GM12878 (cell line): Measurements from ENCODE around the gene PRRC1. TPM values are rescaled to one million over a fixed set of nuclear protein-coding genes. Genes with fewer than 3 reads are reported as not detected.
A peak's percentile ranks its signal among the peaks of the same experiment; 100 is the strongest.

ENCODE experiments used
- CHD1 ChIP-seq: IDR thresholded peaks from 2 replicates; pipeline ENCODE4 v1.6.1; 2012; ENCODE audit warnings: low read depth, low read length, improper control_type of control experiment
- EZH2 ChIP-seq: IDR thresholded peaks from 2 replicates; pipeline ENCODE4 v1.6.1; 2012; ENCODE audit warnings: low read depth, mild to moderate bottlenecking, control low read depth, inconsistent platforms, low read length, borderline replicate concordance; ENCODE audit not compliant: control insufficient read depth
- MTA2 ChIP-seq: fragments of 450-650 bp; IDR thresholded peaks from 2 replicates; pipeline ENCODE4 v1.6.1; 2016; ENCODE audit warnings: low read depth, mild to moderate bottlenecking, moderate library complexity
- MYB ChIP-seq: fragments of 150-350 bp; IDR thresholded peaks from 2 replicates; pipeline ENCODE4 v1.6.1; 2014; ENCODE audit warnings: mild to moderate bottlenecking, low read depth, low read length, borderline replicate concordance
- NBN ChIP-seq: fragments of 450-650 bp; IDR thresholded peaks from 2 replicates; pipeline ENCODE4 v1.6.1; 2016
- NRF1 ChIP-seq: conservative IDR thresholded peaks from 2 replicates; pipeline ENCODE4 v1.6.1; 2011; ENCODE audit warnings: mild to moderate bottlenecking, low read depth, low read length, improper control_type of control experiment
- PAX5 ChIP-seq: IDR thresholded peaks from 2 replicates; pipeline ENCODE4 v1.6.1; 2011; ENCODE audit warnings: low read depth, low read length, borderline replicate concordance
- POLR2AphosphoS5 ChIP-seq: IDR thresholded peaks from 2 replicates; pipeline ENCODE4 v1.6.1; 2011; ENCODE audit warnings: mild to moderate bottlenecking, low read length, inconsistent platforms
- SPI1 ChIP-seq: IDR thresholded peaks from 2 replicates; pipeline ENCODE4 v1.6.1; 2011; ENCODE audit warnings: low read depth, mild to moderate bottlenecking, low read length, moderate library complexity, borderline replicate concordance; ENCODE audit not compliant: insufficient read depth
- SREBF2 ChIP-seq: IDR thresholded peaks from 2 replicates; pipeline ENCODE4 v1.6.1; 2012; ENCODE audit warnings: mild to moderate bottlenecking, low read length
- STAT1 ChIP-seq: fragments of 450-650 bp; conservative IDR thresholded peaks from 2 replicates; pipeline ENCODE4 v1.6.1; 2014; ENCODE audit warnings: antibody characterized with exemption, mild to moderate bottlenecking
- TAF1 ChIP-seq: IDR thresholded peaks from 2 replicates; pipeline ENCODE4 v1.6.1; 2011; ENCODE audit warnings: mild to moderate bottlenecking, low read depth, low read length, borderline replicate concordance
- ZNF622 ChIP-seq: fragments of 450-650 bp; IDR thresholded peaks from 2 replicates; pipeline ENCODE4 v1.6.1; 2017; ENCODE audit warnings: mild to moderate bottlenecking, inconsistent platforms
- polyA plus RNA-seq, 11 experiments: library from polyadenylated mRNA; depleted of rRNA in 4 of 11; unstranded in 6 of 11; stranded (reverse) in 5 of 11; fragments of >200 nt; fragmentation: Nextera tagmentation in 4 of 11; fragmentation: Illumina TruSeq in 1 of 11; extraction: Ambion mirVana in 4 of 11; extraction: Trizol in 1 of 11; gene quantifications; 1 replicate in 1 of 11; 2 replicates in 10 of 11; pipeline versions ENCODE4 v1.2.1 to v1.2.3, GENCODE V29; 2011 to 2016; ENCODE audit warnings: inconsistent platforms in 2 of 11, missing spikeins in 2 of 11, low read depth in 1 of 11
- total RNA-seq, 4 experiments: library from RNA; depleted of rRNA in 3 of 4; stranded (reverse); fragments of >200 nt in 3 of 4; fragmentation: Illumina TruSeq in 1 of 4; extraction: Trizol in 1 of 4; gene quantifications; 2 replicates each; pipeline versions ENCODE4 v1.2.1 to v1.2.3, GENCODE V29; 2013 to 2021
- TF ChIP-seq, protein P1 (sequence below): fragments of 450-650 bp; IDR thresholded peaks from 2 replicates; pipeline ENCODE4 v1.6.1; 2017; ENCODE audit warnings: mild to moderate bottlenecking, moderate library complexity
- TF ChIP-seq, protein P2 (sequence below): IDR thresholded peaks from 2 replicates; pipeline ENCODE4 v1.6.1; 2012; ENCODE audit warnings: mild to moderate bottlenecking, low read depth, low read length
- TF ChIP-seq, protein P3 (sequence below): fragments of 450-650 bp; IDR thresholded peaks from 2 replicates; pipeline ENCODE4 v1.6.1; 2014; ENCODE audit warnings: mild to moderate bottlenecking
- TF ChIP-seq, protein P4 (sequence below): IDR thresholded peaks from 2 replicates; pipeline ENCODE4 v1.6.1; 2011; ENCODE audit warnings: borderline replicate concordance, low read depth, mild to moderate bottlenecking, moderate library complexity, low read length; ENCODE audit not compliant: insufficient read depth, poor library complexity, severe bottlenecking
- TF ChIP-seq, protein P5 (sequence below): fragments of 450-650 bp; IDR thresholded peaks from 2 replicates; pipeline ENCODE4 v1.6.1; 2017; ENCODE audit warnings: borderline replicate concordance

Gene PRRC1
- total and polyA plus RNA-seq, 10 of the 15 experiments (the other 5 are each of a cell fraction or from before 2014, with no cell fraction given) = 19.0 to 54.5 (median 31.0) TPM

DNA sequence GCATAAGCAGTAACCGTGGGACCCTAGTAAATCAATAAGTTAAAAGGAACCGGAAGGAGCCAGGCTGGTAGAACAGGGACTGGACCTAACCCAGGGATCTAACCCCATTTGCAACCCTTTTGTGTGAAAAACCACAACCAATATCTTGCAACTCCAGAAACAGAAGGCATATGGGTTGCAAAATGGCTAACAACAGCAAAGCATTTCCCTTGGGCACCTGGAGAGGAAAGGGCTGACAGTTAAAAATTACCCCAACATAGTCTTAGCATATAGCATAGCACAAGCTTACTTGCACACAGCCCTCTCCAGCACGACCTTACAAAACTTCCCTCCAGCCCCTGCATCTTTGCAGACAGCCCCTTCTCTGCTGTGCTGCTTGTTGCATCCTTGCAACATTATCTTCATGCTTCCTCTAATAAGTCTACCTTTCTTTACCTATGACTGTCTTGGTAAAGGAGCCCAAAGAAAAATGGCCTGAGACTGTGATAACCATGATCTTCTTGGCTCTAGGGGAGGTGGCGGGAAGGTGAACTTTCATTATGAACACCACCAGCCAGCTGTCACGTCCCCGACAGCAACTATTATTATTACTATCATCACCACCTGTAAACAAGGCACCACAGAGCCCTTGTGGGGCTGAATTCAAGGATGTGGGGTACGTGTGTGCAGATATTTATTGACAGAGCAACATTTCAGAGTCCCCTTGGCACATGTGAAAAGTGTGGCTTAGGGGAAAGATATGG lies 49.8 kb downstream of the PRRC1 start (continued):
- TF ChIP-seq, protein P1, sequence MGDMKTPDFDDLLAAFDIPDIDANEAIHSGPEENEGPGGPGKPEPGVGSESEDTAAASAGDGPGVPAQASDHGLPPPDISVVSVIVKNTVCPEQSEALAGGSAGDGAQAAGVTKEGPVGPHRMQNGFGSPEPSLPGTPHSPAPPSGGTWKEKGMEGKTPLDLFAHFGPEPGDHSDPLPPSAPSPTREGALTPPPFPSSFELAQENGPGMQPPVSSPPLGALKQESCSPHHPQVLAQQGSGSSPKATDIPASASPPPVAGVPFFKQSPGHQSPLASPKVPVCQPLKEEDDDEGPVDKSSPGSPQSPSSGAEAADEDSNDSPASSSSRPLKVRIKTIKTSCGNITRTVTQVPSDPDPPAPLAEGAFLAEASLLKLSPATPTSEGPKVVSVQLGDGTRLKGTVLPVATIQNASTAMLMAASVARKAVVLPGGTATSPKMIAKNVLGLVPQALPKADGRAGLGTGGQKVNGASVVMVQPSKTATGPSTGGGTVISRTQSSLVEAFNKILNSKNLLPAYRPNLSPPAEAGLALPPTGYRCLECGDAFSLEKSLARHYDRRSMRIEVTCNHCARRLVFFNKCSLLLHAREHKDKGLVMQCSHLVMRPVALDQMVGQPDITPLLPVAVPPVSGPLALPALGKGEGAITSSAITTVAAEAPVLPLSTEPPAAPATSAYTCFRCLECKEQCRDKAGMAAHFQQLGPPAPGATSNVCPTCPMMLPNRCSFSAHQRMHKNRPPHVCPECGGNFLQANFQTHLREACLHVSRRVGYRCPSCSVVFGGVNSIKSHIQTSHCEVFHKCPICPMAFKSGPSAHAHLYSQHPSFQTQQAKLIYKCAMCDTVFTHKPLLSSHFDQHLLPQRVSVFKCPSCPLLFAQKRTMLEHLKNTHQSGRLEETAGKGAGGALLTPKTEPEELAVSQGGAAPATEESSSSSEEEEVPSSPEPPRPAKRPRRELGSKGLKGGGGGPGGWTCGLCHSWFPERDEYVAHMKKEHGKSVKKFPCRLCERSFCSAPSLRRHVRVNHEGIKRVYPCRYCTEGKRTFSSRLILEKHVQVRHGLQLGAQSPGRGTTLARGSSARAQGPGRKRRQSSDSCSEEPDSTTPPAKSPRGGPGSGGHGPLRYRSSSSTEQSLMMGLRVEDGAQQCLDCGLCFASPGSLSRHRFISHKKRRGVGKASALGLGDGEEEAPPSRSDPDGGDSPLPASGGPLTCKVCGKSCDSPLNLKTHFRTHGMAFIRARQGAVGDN = no peak
- TF ChIP-seq, protein P2, sequence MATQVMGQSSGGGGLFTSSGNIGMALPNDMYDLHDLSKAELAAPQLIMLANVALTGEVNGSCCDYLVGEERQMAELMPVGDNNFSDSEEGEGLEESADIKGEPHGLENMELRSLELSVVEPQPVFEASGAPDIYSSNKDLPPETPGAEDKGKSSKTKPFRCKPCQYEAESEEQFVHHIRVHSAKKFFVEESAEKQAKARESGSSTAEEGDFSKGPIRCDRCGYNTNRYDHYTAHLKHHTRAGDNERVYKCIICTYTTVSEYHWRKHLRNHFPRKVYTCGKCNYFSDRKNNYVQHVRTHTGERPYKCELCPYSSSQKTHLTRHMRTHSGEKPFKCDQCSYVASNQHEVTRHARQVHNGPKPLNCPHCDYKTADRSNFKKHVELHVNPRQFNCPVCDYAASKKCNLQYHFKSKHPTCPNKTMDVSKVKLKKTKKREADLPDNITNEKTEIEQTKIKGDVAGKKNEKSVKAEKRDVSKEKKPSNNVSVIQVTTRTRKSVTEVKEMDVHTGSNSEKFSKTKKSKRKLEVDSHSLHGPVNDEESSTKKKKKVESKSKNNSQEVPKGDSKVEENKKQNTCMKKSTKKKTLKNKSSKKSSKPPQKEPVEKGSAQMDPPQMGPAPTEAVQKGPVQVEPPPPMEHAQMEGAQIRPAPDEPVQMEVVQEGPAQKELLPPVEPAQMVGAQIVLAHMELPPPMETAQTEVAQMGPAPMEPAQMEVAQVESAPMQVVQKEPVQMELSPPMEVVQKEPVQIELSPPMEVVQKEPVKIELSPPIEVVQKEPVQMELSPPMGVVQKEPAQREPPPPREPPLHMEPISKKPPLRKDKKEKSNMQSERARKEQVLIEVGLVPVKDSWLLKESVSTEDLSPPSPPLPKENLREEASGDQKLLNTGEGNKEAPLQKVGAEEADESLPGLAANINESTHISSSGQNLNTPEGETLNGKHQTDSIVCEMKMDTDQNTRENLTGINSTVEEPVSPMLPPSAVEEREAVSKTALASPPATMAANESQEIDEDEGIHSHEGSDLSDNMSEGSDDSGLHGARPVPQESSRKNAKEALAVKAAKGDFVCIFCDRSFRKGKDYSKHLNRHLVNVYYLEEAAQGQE = no peak
- TF ChIP-seq, protein P3, sequence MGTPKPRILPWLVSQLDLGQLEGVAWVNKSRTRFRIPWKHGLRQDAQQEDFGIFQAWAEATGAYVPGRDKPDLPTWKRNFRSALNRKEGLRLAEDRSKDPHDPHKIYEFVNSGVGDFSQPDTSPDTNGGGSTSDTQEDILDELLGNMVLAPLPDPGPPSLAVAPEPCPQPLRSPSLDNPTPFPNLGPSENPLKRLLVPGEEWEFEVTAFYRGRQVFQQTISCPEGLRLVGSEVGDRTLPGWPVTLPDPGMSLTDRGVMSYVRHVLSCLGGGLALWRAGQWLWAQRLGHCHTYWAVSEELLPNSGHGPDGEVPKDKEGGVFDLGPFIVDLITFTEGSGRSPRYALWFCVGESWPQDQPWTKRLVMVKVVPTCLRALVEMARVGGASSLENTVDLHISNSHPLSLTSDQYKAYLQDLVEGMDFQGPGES = no peak
- TF ChIP-seq POLR2AphosphoS5 = no peak
- no peak for TF ChIP-seq MYB
- no peak for TF ChIP-seq CHD1
- TF ChIP-seq, protein P4, sequence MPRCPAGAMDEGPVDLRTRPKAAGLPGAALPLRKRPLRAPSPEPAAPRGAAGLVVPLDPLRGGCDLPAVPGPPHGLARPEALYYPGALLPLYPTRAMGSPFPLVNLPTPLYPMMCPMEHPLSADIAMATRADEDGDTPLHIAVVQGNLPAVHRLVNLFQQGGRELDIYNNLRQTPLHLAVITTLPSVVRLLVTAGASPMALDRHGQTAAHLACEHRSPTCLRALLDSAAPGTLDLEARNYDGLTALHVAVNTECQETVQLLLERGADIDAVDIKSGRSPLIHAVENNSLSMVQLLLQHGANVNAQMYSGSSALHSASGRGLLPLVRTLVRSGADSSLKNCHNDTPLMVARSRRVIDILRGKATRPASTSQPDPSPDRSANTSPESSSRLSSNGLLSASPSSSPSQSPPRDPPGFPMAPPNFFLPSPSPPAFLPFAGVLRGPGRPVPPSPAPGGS = peak; percentile 21
- no peak for TF ChIP-seq NRF1
- TF ChIP-seq PAX5 = 0 out of 2 replicates have a peak, but pooled peaks have one; percentile 28
- TF ChIP-seq SPI1 = no peak
- TF ChIP-seq SREBF2 = no peak
- TF ChIP-seq MTA2 = 0 out of 2 replicates have a peak, but pooled peaks have one; percentile 19
- no peak for TF ChIP-seq STAT1
- TF ChIP-seq, protein P5, sequence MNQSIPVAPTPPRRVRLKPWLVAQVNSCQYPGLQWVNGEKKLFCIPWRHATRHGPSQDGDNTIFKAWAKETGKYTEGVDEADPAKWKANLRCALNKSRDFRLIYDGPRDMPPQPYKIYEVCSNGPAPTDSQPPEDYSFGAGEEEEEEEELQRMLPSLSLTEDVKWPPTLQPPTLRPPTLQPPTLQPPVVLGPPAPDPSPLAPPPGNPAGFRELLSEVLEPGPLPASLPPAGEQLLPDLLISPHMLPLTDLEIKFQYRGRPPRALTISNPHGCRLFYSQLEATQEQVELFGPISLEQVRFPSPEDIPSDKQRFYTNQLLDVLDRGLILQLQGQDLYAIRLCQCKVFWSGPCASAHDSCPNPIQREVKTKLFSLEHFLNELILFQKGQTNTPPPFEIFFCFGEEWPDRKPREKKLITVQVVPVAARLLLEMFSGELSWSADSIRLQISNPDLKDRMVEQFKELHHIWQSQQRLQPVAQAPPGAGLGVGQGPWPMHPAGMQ = no peak
- TF ChIP-seq TAF1 = no peak
- TF ChIP-seq ZNF622 = no peak
- TF ChIP-seq EZH2 = no peak
- TF ChIP-seq NBN = no peak
